Measurements from ENCODE around the gene BCLAF1.

DNA sequence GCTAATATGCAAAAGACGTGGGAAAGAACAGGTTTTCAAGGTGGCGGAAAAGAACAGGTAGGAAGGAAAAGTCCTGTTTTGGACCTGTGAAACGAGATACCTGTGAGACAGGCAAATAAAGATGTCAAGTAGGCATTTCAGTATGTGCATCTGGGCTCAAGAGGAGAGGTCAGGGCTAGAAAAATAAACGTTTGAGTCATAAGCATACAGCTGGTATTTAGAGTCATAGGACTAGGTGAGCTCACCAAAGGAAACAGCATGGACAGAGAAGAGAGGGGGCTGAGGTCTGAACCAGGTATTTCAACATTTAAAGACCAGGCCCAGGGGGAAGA lies 54.4 kb downstream of the BCLAF1 start:
- TF ChIP-seq, protein P1, sequence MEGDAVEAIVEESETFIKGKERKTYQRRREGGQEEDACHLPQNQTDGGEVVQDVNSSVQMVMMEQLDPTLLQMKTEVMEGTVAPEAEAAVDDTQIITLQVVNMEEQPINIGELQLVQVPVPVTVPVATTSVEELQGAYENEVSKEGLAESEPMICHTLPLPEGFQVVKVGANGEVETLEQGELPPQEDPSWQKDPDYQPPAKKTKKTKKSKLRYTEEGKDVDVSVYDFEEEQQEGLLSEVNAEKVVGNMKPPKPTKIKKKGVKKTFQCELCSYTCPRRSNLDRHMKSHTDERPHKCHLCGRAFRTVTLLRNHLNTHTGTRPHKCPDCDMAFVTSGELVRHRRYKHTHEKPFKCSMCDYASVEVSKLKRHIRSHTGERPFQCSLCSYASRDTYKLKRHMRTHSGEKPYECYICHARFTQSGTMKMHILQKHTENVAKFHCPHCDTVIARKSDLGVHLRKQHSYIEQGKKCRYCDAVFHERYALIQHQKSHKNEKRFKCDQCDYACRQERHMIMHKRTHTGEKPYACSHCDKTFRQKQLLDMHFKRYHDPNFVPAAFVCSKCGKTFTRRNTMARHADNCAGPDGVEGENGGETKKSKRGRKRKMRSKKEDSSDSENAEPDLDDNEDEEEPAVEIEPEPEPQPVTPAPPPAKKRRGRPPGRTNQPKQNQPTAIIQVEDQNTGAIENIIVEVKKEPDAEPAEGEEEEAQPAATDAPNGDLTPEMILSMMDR (conservative IDR thresholded peaks at IDR 0.05; ENCODE audit: low read depth in 2 of 2), result no peak
- TF ChIP-seq JUNB (IDR thresholded peaks at IDR 0.05; ENCODE audit: unreplicated experiment) (no peak), POLR2AphosphoS5 (IDR thresholded peaks at IDR 0.05; ENCODE audit: low read depth) (no peak), EZH2 (IDR thresholded peaks at IDR 0.05; ENCODE audit: low read depth, unreplicated experiment) (no peak), EZH2phosphoT487 (IDR thresholded peaks at IDR 0.05; ENCODE audit: unreplicated experiment) (no peak), STAT1 (IDR thresholded peaks at IDR 0.05; ENCODE audit: unreplicated experiment) (no peak)
- TF ChIP-seq, protein P2, sequence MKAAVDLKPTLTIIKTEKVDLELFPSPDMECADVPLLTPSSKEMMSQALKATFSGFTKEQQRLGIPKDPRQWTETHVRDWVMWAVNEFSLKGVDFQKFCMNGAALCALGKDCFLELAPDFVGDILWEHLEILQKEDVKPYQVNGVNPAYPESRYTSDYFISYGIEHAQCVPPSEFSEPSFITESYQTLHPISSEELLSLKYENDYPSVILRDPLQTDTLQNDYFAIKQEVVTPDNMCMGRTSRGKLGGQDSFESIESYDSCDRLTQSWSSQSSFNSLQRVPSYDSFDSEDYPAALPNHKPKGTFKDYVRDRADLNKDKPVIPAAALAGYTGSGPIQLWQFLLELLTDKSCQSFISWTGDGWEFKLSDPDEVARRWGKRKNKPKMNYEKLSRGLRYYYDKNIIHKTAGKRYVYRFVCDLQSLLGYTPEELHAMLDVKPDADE (IDR thresholded peaks at IDR 0.05), result no peak
- TF ChIP-seq, protein P3, sequence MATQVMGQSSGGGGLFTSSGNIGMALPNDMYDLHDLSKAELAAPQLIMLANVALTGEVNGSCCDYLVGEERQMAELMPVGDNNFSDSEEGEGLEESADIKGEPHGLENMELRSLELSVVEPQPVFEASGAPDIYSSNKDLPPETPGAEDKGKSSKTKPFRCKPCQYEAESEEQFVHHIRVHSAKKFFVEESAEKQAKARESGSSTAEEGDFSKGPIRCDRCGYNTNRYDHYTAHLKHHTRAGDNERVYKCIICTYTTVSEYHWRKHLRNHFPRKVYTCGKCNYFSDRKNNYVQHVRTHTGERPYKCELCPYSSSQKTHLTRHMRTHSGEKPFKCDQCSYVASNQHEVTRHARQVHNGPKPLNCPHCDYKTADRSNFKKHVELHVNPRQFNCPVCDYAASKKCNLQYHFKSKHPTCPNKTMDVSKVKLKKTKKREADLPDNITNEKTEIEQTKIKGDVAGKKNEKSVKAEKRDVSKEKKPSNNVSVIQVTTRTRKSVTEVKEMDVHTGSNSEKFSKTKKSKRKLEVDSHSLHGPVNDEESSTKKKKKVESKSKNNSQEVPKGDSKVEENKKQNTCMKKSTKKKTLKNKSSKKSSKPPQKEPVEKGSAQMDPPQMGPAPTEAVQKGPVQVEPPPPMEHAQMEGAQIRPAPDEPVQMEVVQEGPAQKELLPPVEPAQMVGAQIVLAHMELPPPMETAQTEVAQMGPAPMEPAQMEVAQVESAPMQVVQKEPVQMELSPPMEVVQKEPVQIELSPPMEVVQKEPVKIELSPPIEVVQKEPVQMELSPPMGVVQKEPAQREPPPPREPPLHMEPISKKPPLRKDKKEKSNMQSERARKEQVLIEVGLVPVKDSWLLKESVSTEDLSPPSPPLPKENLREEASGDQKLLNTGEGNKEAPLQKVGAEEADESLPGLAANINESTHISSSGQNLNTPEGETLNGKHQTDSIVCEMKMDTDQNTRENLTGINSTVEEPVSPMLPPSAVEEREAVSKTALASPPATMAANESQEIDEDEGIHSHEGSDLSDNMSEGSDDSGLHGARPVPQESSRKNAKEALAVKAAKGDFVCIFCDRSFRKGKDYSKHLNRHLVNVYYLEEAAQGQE (IDR thresholded peaks at IDR 0.05; ENCODE audit: unreplicated experiment), result no peak

Measured in GM23338 (cell line).